GM18505 (cell line): ENCODE measurements around the gene NEO1.
"Not testable (repeated sequence)": the region's sequence is repeated elsewhere in the genome, so short reads cannot be mapped to it uniquely, and the experiment has no call there.

Source experiments
- ATAC-seq: cut with Tn5 transposase; IDR thresholded peaks from one replicate; pipeline ENCODE4 v1.9.1; 2021; ENCODE audit not compliant: unreplicated experiment
- POLR2A ChIP-seq: IDR thresholded peaks from 4 replicates; pipeline ENCODE4 v1.6.1; 2011; ENCODE audit warnings: borderline replicate concordance; ENCODE audit not compliant: insufficient read depth, insufficient read length; ENCODE audit errors: extremely low read depth

Gene NEO1

GRCh38 chr15:73210630-73211029 lies 158.4 kb downstream of the NEO1 start:
- no peak for ATAC-seq

GRCh38 chr15:73212424-73212823 lies 160.2 kb downstream of the NEO1 start:
- ATAC-seq: no peak
- no peak for TF ChIP-seq POLR2A

More at GRCh38 chr15:73210630-73211029, 158.4 kb downstream of the NEO1 start:
- TF ChIP-seq POLR2A: no peak

GRCh38 chr15:73221450-73221849 lies 169.2 kb downstream of the NEO1 start:
- ATAC-seq: not testable (repeated sequence)

GRCh38 chr15:73225358-73226015 lies 173.2 kb downstream of the NEO1 start:
- no peak for TF ChIP-seq POLR2A
- ATAC-seq: no peak

GRCh38 chr15:73226093-73226814 lies 174.0 kb downstream of the NEO1 start:
- no peak for ATAC-seq
- TF ChIP-seq POLR2A: no peak

GRCh38 chr15:73227433-73228056 lies 175.3 kb downstream of the NEO1 start:
- no peak for TF ChIP-seq POLR2A
- ATAC-seq: no peak

- no peak for TF ChIP-seq POLR2A
- no peak for ATAC-seq
Measured at GRCh38 chr15:73228128-73228646, 175.9 kb downstream of the NEO1 start.

- no peak for TF ChIP-seq POLR2A
- no peak for ATAC-seq
Measured at GRCh38 chr15:73231661-73232419, 179.6 kb downstream of the NEO1 start.

- TF ChIP-seq POLR2A: no peak
- no peak for ATAC-seq
Measured at GRCh38 chr15:73232776-73233175, 180.5 kb downstream of the NEO1 start.

GRCh38 chr15:73233623-73234022 lies 181.4 kb downstream of the NEO1 start:
- TF ChIP-seq POLR2A: no peak
- no peak for ATAC-seq

- no peak for ATAC-seq
- TF ChIP-seq POLR2A: no peak
Measured at GRCh38 chr15:73237910-73238309, 185.6 kb downstream of the NEO1 start.

- no peak for TF ChIP-seq POLR2A
- ATAC-seq: no peak
Measured at GRCh38 chr15:73239564-73240215, 187.4 kb downstream of the NEO1 start.
